Left kidney (tissue), 8 donors: Measurements from ENCODE around the gene POU4F2. TPM values are rescaled to one million over a fixed set of nuclear protein-coding genes. Genes with fewer than 3 reads are reported as not detected.

ENCODE experiments used
- DNase-seq: peaks from one replicate; pipeline ENCODE4 v3.0.0-alpha.2; 2013
- long read RNA-seq, 8 donors: transcript quantifications; one replicate each; lab custom pipeline, GENCODE V29; 2026
- polyA plus RNA-seq: library from polyadenylated mRNA; unstranded; fragments of 120-200 nt; gene quantifications from one replicate; pipeline ENCODE4 v1.2.1, GENCODE V29; 2013; ENCODE audit not compliant: insufficient read length

POU4F2 gene
- not detected for polyA plus RNA-seq
- long read RNA-seq, donor 1, result 0 reads
- long read RNA-seq, donor 2, result 0 reads
- long read RNA-seq, donor 3, result 0 reads
- long read RNA-seq, donor 4, result 0 reads
- long read RNA-seq, donor 5, result 0 reads
- long read RNA-seq, donor 6, result 0 reads
- long read RNA-seq, donor 7, result 0 reads
- long read RNA-seq, donor 8, result 0 reads

GRCh38 chr4:146638786-146639505, at the start of gene POU4F2:
Gene POU4F2, plus strand, starts transcription at chr4:146638893. Its CDS starts 248 bp downstream, at chr4:146639141.
- no peak for DNase-seq

GRCh38 chr4:146590801-146591200, 47.9 kb upstream of the POU4F2 start:
- DNase-seq, result no peak

GRCh38 chr4:146592019-146592418, 46.7 kb upstream of the POU4F2 start:
- no peak for DNase-seq

GRCh38 chr4:146632770-146633470, 5.8 kb upstream of the POU4F2 start:
- no peak for DNase-seq

GRCh38 chr4:146633471-146633800, 5.3 kb upstream of the POU4F2 start:
- DNase-seq, result no peak

GRCh38 chr4:146634825-146635224, 3.9 kb upstream of the POU4F2 start:
- DNase-seq, result no peak

- DNase-seq, result no peak
Measured at GRCh38 chr4:146637621-146638332, 916 bp upstream of the POU4F2 start.

GRCh38 chr4:146638333-146638785, 334 bp upstream of the POU4F2 start:
- no peak for DNase-seq

GRCh38 chr4:146639506-146639932, 826 bp downstream of the POU4F2 start:
- no peak for DNase-seq

- DNase-seq, result no peak
Measured at GRCh38 chr4:146640021-146640464, 1.4 kb downstream of the POU4F2 start.

GRCh38 chr4:146640465-146641061, 1.9 kb downstream of the POU4F2 start:
- DNase-seq, result no peak

GRCh38 chr4:146641762-146642161, 3.1 kb downstream of the POU4F2 start:
- no peak for DNase-seq

- DNase-seq, result no peak
Measured at GRCh38 chr4:146643812-146644401, 5.2 kb downstream of the POU4F2 start.

GRCh38 chr4:146645921-146646320, 7.2 kb downstream of the POU4F2 start:
- no peak for DNase-seq

- DNase-seq, result no peak
Measured at GRCh38 chr4:146646593-146647325, 8.1 kb downstream of the POU4F2 start.

- DNase-seq, result no peak
Measured at GRCh38 chr4:146647615-146648460, 9.1 kb downstream of the POU4F2 start.

GRCh38 chr4:146648461-146648783, 9.7 kb downstream of the POU4F2 start:
- no peak for DNase-seq

GRCh38 chr4:146649232-146649631, 10.5 kb downstream of the POU4F2 start:
- no peak for DNase-seq

GRCh38 chr4:146650034-146650433, 11.3 kb downstream of the POU4F2 start:
- DNase-seq, result no peak
